ENCODE results near the gene NDOR1.

GRCh38 chr9:137174722-137175293, 30.7 kb upstream of the NDOR1 start:
- TF ChIP-seq CTCF (IDR thresholded peaks at IDR 0.05; ENCODE audit: poor library complexity) (peak; percentile 1), EZH2 (IDR thresholded peaks at IDR 0.05; ENCODE audit: borderline replicate concordance) (no peak), EZH2phosphoT487 (IDR thresholded peaks at IDR 0.05; ENCODE audit: low read depth, severe bottlenecking, unreplicated experiment) (no peak)

Data from hepatocyte (in vitro differentiated cells).